ENCODE measurements around the gene BACH2.

- no peak for TF ChIP-seq CTCF (IDR thresholded peaks at IDR 0.05)
- no peak for TF ChIP-seq EZH2phosphoT487 (IDR thresholded peaks at IDR 0.05)
These were observed 26.4 kb upstream of the BACH2 start for GRCh38 chr6:90322976-90323474.

Data from neural progenitor cell (in vitro differentiated cells).